NB4 (cell line): ENCODE results near the gene ZNF679.

Experiments
- DNase-seq: peaks from one replicate; pipeline ENCODE4 v3.0.0; 2010; ENCODE audit warnings: low read depth
- H3K4me3 ChIP-seq: one replicate; pipeline ENCODE4 v1.5.1; 2011; ENCODE audit warnings: mild to moderate bottlenecking, low read depth, low read length, moderate library complexity
- MYC ChIP-seq: IDR thresholded peaks from 2 replicates; pipeline ENCODE4 v1.6.1; 2011; ENCODE audit warnings: low read depth, low read length
- POLR2A ChIP-seq: IDR thresholded peaks from 2 replicates; pipeline ENCODE4 v1.6.1; 2011; ENCODE audit warnings: mild to moderate bottlenecking; ENCODE audit not compliant: insufficient read length; ENCODE audit errors: extremely low read depth
- TF ChIP-seq, protein P1 (sequence below): IDR thresholded peaks from 2 replicates; pipeline ENCODE4 v1.6.1; 2011; ENCODE audit warnings: low read depth, low read length
- TF ChIP-seq, protein P2 (sequence below): IDR thresholded peaks from one replicate; pipeline ENCODE4 v1.5.1; 2012; ENCODE audit warnings: low read depth, low read length

The ZNF679 gene

DNA sequence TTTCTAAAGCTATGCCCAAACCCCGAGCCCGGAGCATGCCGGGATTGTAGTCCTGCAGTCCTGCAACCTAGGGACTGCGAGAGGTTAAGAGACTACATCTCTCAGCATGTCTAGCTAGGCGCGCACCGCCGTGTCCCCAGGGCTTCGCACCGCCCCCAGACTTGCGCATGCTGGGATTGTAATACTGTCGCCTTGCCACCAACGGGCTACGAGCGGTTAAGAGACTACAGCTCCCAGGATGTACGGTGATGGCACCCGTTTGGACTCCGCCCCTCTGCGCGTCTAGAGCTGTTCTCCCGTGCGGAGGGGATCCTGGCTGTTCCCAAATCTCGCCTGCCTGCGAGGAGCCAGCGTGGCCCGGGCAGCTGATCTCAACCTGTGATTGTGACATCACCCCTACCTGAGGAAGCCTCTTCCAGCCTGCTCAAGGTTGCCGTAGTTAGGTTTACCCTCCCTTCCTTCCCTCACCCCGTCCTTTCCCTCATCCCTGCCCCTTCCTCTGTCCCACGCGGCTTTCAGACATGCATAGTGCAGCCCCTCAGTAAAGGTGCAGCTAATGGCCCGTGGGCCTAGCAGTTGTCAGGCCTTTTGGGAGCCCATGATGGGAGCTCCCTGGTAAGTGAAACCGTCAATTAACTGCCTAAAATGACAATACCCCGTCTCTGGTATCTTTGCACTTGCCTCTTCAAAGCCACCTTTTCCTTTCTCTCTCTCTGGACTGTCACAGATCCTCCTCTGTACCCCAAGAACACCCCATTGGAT lies 79.2 kb downstream of the ZNF679 start:
- peak; percentile 100 for DNase-seq
- H3K4me3 ChIP-seq: peak overlapping the region; percentile 95

DNA sequence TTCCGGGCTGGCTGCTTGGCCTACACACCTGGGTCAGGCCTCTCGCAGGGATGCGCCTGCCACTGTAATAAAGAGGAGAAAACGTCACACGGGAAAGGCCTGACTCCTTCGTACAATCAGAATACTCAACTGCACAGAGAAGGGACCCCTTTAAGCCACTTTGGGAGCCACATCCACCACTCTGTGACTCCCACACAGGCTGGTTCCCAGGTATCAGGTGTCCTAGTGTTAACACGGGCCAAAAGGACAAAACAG lies 79.7 kb downstream of the ZNF679 start:
- H3K4me3 ChIP-seq: peak overlapping the region; percentile 95
- DNase-seq: no peak
- TF ChIP-seq, protein P1, sequence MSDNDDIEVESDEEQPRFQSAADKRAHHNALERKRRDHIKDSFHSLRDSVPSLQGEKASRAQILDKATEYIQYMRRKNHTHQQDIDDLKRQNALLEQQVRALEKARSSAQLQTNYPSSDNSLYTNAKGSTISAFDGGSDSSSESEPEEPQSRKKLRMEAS: no peak
- no peak for TF ChIP-seq MYC
- TF ChIP-seq, protein P2, sequence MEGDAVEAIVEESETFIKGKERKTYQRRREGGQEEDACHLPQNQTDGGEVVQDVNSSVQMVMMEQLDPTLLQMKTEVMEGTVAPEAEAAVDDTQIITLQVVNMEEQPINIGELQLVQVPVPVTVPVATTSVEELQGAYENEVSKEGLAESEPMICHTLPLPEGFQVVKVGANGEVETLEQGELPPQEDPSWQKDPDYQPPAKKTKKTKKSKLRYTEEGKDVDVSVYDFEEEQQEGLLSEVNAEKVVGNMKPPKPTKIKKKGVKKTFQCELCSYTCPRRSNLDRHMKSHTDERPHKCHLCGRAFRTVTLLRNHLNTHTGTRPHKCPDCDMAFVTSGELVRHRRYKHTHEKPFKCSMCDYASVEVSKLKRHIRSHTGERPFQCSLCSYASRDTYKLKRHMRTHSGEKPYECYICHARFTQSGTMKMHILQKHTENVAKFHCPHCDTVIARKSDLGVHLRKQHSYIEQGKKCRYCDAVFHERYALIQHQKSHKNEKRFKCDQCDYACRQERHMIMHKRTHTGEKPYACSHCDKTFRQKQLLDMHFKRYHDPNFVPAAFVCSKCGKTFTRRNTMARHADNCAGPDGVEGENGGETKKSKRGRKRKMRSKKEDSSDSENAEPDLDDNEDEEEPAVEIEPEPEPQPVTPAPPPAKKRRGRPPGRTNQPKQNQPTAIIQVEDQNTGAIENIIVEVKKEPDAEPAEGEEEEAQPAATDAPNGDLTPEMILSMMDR: no peak
- TF ChIP-seq POLR2A: no peak

More for the DNA sequence above, 79.2 kb downstream of the ZNF679 start:
- TF ChIP-seq, protein P1: peak; percentile 71
- TF ChIP-seq POLR2A: peak; percentile 58
- TF ChIP-seq MYC: peak; percentile 88
- TF ChIP-seq, protein P2: no peak

DNA sequence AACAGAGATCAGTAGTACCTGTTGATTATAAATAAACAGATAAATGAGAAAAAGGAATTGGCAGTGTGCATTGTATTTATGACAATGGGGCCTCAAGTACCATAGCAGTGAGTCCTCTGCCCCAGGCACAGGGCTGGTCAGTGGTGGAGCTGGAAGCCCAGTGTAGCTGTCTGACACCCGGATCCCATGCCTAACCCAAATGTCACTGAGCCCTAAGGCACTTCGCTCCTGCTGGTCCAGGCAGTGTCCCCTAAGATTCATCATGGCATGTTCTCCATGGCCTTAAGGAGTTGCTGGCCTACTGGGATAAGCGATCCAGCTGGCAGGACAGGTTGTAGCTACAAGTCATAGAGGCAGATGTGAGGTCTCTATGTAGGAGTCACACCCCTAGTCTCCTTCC lies 82.2 kb downstream of the ZNF679 start:
- DNase-seq: no peak
- no peak overlapping the region for H3K4me3 ChIP-seq
- TF ChIP-seq, protein P2: no peak
- TF ChIP-seq POLR2A (no peak), MYC (no peak)
- TF ChIP-seq, protein P1: no peak

DNA sequence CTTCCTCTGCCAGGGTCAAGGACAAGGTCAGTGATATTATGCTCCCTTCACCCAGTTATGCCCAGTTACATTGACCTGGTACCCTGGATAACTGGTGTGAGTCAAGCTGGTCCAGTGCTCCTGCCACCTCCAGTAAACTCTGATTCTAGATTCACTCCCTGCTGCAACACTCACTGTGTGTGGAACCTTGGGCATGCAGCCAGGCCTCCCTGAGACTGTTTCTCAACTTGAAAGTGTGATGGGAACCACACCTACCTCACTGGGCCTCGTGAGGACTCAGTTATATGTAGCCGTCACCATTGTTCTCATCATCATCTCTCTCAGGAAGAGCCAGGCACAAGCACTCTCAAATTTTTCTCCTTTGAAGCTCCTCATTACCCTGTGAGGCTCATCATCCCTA lies 84.6 kb downstream of the ZNF679 start:
- no peak for DNase-seq
- H3K4me3 ChIP-seq: no peak overlapping the region
- TF ChIP-seq, protein P1: no peak
- no peak for TF ChIP-seq POLR2A
- TF ChIP-seq, protein P2: no peak

DNA sequence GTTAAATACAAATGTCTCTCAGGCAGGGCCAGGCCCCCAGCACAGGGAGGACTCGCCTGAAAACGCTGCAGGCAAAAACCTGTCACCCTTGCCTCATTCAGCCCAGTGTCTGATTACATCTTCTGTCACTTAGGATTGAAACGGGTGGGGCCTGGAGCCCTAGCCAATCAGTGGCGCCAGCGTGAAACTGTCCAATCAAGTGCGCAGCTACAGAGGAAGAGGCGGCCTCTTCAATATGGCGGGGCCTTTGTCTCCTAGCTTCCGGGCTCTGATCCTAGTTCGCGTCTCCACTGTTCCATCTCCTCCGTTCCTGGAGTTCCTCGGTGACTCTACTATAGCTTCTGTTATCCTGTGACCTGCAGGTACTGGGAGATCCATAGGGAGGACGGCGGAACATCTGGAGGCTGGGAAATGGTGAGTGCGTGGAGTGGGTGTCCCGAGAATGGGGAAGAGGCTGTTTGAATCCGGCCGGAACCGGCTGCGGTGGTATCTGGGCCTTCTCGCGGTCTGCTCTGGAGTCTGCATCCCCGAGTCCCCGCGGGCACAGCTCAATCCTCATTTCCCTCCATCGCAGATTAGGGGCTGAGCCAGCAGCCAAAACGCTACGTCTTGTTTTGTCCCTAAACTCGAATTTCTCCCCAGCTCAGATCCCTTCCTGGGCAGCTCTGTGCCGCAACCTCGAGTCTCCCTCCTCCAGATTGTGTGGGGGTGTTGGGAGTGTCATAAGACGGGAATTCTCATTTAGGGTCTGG lies 85.6 kb downstream of the ZNF679 start, which contains the start of gene ZNF736:
Gene ZNF736 (plus strand): TSS at position 222 of the 752 bp plus-strand sequence. CDS start 190 bp downstream, at position 412.
- peak; percentile 98 for DNase-seq
- peak within 1 kb of the TSS; percentile 99 for H3K4me3 ChIP-seq
- TF ChIP-seq POLR2A (peak; percentile 92), MYC (no peak)
- TF ChIP-seq, protein P1: peak; percentile 55
- TF ChIP-seq, protein P2: no peak
